Chondrocyte (in vitro differentiated cells): ENCODE results near the gene DNAH14. TPM values are rescaled to one million over a fixed set of nuclear protein-coding genes. Genes with fewer than 3 reads are reported as not detected.
A peak's percentile ranks its signal among the peaks of the same experiment; 100 is the strongest.

Source experiments
- DNase-seq: peaks from one replicate; pipeline ENCODE4 v3.0.0; 2021; ENCODE audit warnings: mixed read lengths, low spot score
- H3K27ac Mint-ChIP-seq: one replicate; pipeline ENCODE4 v1.8.0; 2021; ENCODE audit warnings: mild to moderate bottlenecking, moderate library complexity, mixed read lengths; ENCODE audit not compliant: unreplicated experiment
- H3K27me3 Mint-ChIP-seq: 2 replicates; pipeline ENCODE4 v1.8.0; 2021; ENCODE audit warnings: low read depth, mixed read lengths
- H3K36me3 Mint-ChIP-seq: 2 replicates; pipeline ENCODE4 v1.8.0; 2021; ENCODE audit warnings: low read depth, mixed read lengths
- H3K4me1 Mint-ChIP-seq: 2 replicates; pipeline ENCODE4 v1.8.0; 2021; ENCODE audit warnings: low read depth, mild to moderate bottlenecking, mixed read lengths
- H3K4me3 Mint-ChIP-seq: one replicate; pipeline ENCODE4 v1.8.0; 2021; ENCODE audit warnings: mild to moderate bottlenecking, moderate library complexity, mixed read lengths; ENCODE audit not compliant: unreplicated experiment
- H3K9me3 Mint-ChIP-seq: 2 replicates; pipeline ENCODE4 v1.8.0; 2021; ENCODE audit warnings: low read depth, mixed read lengths
- total RNA-seq: library from RNA; stranded (reverse); gene quantifications from 3 replicates; pipeline ENCODE4 v1.2.1, GENCODE V29; 2021
- TF ChIP-seq, protein P1 (sequence below): fragments of 200-600 bp; sonication (generic); IDR thresholded peaks from 2 replicates; pipeline ENCODE4 v1.5.0; 2021; ENCODE audit warnings: antibody characterized with exemption, mild to moderate bottlenecking, moderate library complexity

Gene DNAH14
- total RNA-seq, 1 donor from 2014 or later: 16.0 TPM

DNA sequence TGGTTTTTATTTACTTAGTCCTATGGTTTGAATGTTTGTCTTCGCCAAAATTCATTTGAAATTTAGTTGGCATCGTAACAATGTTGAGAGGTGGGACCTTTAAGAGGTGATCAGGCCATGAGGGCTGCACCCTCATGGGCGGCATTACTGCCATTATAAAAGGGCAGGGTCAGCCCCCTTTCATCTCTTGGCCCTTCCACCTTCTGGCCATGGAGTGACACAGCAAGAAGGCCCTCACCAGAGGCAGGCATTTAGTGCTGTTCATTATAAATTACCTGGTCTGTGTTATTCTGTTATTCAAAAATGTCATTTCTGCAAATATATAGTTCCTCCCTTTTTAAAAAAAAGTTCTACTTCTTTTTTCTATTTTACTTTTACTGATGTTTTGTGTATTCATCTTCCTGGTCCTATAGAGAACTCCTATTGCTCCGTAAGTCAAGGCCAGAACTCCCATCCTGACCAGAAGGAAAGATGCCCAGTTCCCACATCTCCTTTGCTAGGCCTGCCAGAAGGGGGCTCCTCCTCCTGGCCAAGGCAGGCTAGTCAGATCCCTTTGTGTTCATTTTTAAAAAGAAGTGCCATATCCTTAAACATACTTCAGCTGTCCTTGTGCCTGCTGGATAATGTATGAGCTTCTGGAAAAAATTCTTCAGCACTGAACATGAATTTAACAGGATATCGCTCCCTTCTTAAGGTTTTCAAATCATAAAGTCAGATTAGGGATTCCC lies 508.4 kb downstream of the DNAH14 start:
- DNase-seq: no peak
- no peak overlapping the region for H3K4me3 Mint-ChIP-seq
- peaks cover 6% of the 10 kb centered on the region for H3K27me3 Mint-ChIP-seq
- no peak overlapping the region for H3K27ac Mint-ChIP-seq
- H3K4me1 Mint-ChIP-seq: peaks cover 14% of the 10 kb centered on the region
- no peaks in the 10 kb centered on the region for H3K9me3 Mint-ChIP-seq
- H3K36me3 Mint-ChIP-seq: no peaks in the 10 kb centered on the region
- TF ChIP-seq, protein P1, sequence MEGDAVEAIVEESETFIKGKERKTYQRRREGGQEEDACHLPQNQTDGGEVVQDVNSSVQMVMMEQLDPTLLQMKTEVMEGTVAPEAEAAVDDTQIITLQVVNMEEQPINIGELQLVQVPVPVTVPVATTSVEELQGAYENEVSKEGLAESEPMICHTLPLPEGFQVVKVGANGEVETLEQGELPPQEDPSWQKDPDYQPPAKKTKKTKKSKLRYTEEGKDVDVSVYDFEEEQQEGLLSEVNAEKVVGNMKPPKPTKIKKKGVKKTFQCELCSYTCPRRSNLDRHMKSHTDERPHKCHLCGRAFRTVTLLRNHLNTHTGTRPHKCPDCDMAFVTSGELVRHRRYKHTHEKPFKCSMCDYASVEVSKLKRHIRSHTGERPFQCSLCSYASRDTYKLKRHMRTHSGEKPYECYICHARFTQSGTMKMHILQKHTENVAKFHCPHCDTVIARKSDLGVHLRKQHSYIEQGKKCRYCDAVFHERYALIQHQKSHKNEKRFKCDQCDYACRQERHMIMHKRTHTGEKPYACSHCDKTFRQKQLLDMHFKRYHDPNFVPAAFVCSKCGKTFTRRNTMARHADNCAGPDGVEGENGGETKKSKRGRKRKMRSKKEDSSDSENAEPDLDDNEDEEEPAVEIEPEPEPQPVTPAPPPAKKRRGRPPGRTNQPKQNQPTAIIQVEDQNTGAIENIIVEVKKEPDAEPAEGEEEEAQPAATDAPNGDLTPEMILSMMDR: peak; percentile 74

- Mint-ChIP-seq H3K9me3 (no peaks in the 10 kb centered on the region), H3K27me3 (peaks cover 2% of the 10 kb centered on the region), H3K4me3 (no peak overlapping the region), H3K27ac (no peak overlapping the region), H3K4me1 (peaks cover 29% of the 10 kb centered on the region), H3K36me3 (no peaks in the 10 kb centered on the region)
- TF ChIP-seq, protein P1: no peak
- no peak for DNase-seq
Measured at GRCh38 chr1:225440380-225441221, 511.1 kb downstream of the DNAH14 start.

- Mint-ChIP-seq H3K4me1 (peaks cover 33% of the 10 kb centered on the region), H3K9me3 (no peaks in the 10 kb centered on the region), H3K27me3 (no peaks in the 10 kb centered on the region), H3K27ac (no peak overlapping the region), H3K4me3 (no peak overlapping the region), H3K36me3 (no peaks in the 10 kb centered on the region)
- TF ChIP-seq, protein P1: peak; percentile 58
- no peak for DNase-seq
Measured at GRCh38 chr1:225441314-225442122, 512.0 kb downstream of the DNAH14 start.

- H3K4me3 Mint-ChIP-seq: no peak overlapping the region
- H3K9me3 Mint-ChIP-seq: no peaks in the 10 kb centered on the region
- H3K27ac Mint-ChIP-seq: no peak overlapping the region
- H3K4me1 Mint-ChIP-seq: peaks cover 35% of the 10 kb centered on the region
- TF ChIP-seq, protein P1: no peak
- no peaks in the 10 kb centered on the region for H3K36me3 Mint-ChIP-seq
- no peaks in the 10 kb centered on the region for H3K27me3 Mint-ChIP-seq
- DNase-seq: no peak
Measured at GRCh38 chr1:225442123-225442505, 512.6 kb downstream of the DNAH14 start.
